ENCODE measurements around the gene TMEM107.

TMEM107 gene

GRCh38 chr17:8143581-8144400, 32.4 kb downstream of the TMEM107 start:
- no peak for DNase-seq (ENCODE audit: low read depth in 1 of 2, low spot score in 1 of 2)

GRCh38 chr17:8142887-8143580, 33.1 kb downstream of the TMEM107 start:
- no peak overlapping the region for H3K27ac ChIP-seq (replicated peaks)
- no peak overlapping the region for H3K4me3 ChIP-seq (replicated peaks; ENCODE audit: insufficient read depth, low read length)
- no peaks in the 10 kb centered on the region for H3K27me3 ChIP-seq (ENCODE audit: insufficient read depth, poor library complexity, severe bottlenecking)
- DNase-seq (ENCODE audit: low read depth in 1 of 2, low spot score in 1 of 2): no peak
- TF ChIP-seq GABPA (IDR thresholded peaks at IDR 0.05; ENCODE audit: low read depth) (no peak), SPI1 (IDR thresholded peaks at IDR 0.05; ENCODE audit: borderline replicate concordance, low read depth) (no peak), POLR2AphosphoS5 (IDR thresholded peaks at IDR 0.05; ENCODE audit: low read depth) (no peak), REST (IDR thresholded peaks at IDR 0.05; ENCODE audit: insufficient replicate concordance, low read depth) (no peak)

More at GRCh38 chr17:8143581-8144400, 32.4 kb downstream of the TMEM107 start:
- Histone ChIP-seq H3K4me3 (replicated peaks; ENCODE audit: insufficient read depth, low read length) (no peak overlapping the region), H3K27me3 (ENCODE audit: insufficient read depth, poor library complexity, severe bottlenecking) (no peaks in the 10 kb centered on the region), H3K27ac (replicated peaks) (no peak overlapping the region)
- TF ChIP-seq SPI1 (IDR thresholded peaks at IDR 0.05; ENCODE audit: borderline replicate concordance, low read depth) (no peak), CTCF (IDR thresholded peaks at IDR 0.05; ENCODE audit: insufficient read depth, low read length) (no peak), POLR2AphosphoS5 (IDR thresholded peaks at IDR 0.05; ENCODE audit: low read depth) (no peak), GABPA (IDR thresholded peaks at IDR 0.05; ENCODE audit: low read depth) (no peak), REST (IDR thresholded peaks at IDR 0.05; ENCODE audit: insufficient replicate concordance, low read depth) (no peak)

- TF ChIP-seq GABPA (IDR thresholded peaks at IDR 0.05; ENCODE audit: low read depth): no peak
- TF ChIP-seq SPI1 (IDR thresholded peaks at IDR 0.05; ENCODE audit: borderline replicate concordance, low read depth): no peak
- TF ChIP-seq CTCF (IDR thresholded peaks at IDR 0.05; ENCODE audit: insufficient read depth, low read length): no peak
- no peak for TF ChIP-seq POLR2AphosphoS5 (IDR thresholded peaks at IDR 0.05; ENCODE audit: low read depth)
- TF ChIP-seq REST (IDR thresholded peaks at IDR 0.05; ENCODE audit: insufficient replicate concordance, low read depth): no peak
- Histone ChIP-seq H3K4me3 (replicated peaks; ENCODE audit: insufficient read depth, low read length) (no peak overlapping the region), H3K27ac (replicated peaks) (no peak overlapping the region), H3K27me3 (ENCODE audit: insufficient read depth, poor library complexity, severe bottlenecking) (no peaks in the 10 kb centered on the region)
- no peak for DNase-seq (ENCODE audit: low read depth in 1 of 2, low spot score in 1 of 2)
These were observed 33.9 kb downstream of the TMEM107 start for GRCh38 chr17:8142158-8142886.

All from HL-60 (cell line).